Lower leg skin (tissue), 4 donors: ENCODE data around the gene CLDN14. TPM values are rescaled to one million over a fixed set of nuclear protein-coding genes. Genes with fewer than 3 reads are reported as not detected.

Experiments
- DNase-seq, 2 donors: peaks; one replicate each; pipeline ENCODE4 v3.0.0-alpha.2; 2019; ENCODE audit warnings: low spot score in 2 of 2
- H3K4me3 ChIP-seq: fragments of 200-600 bp; sonication (generic); 2 replicates; pipeline ENCODE4 v1.5.1; 2017; ENCODE audit warnings: mild to moderate bottlenecking, low read depth; ENCODE audit not compliant: poor library complexity, severe bottlenecking
- POLR2A ChIP-seq, 2 donors: fragments of 450-650 bp; IDR thresholded peaks; one replicate each; pipeline ENCODE4 v1.6.1; 2016 to 2017; ENCODE audit warnings: antibody characterized with exemption in 2 of 2, mild to moderate bottlenecking in 1 of 2, moderate library complexity in 1 of 2
- WGBS, 2 donors: methylation state at CpG; one replicate each; pipeline ENCODE4 v1.1.5; 2018; 5-methylcytosine and 5-hydroxymethylcytosine counted together
- intact Hi-C: fragments of 100-400 bp; cut with DNase I; formaldehyde crosslinking; loops from one replicate; pipeline ENCODE4 v1.15.0; 2023; ENCODE audit warnings: low total_unique reads
- total RNA-seq, 4 donors: library from RNA; depleted of rRNA; stranded (reverse); fragments of >200 nt; gene quantifications; one replicate each; pipeline ENCODE4 v1.1.0, GENCODE V29; 2016
- TF ChIP-seq, protein P1 (sequence below), 3 donors: fragments of 450-650 bp; IDR thresholded peaks; one replicate each; pipeline ENCODE4 v1.5.1; 2016; ENCODE audit warnings: antibody characterized with exemption in 3 of 3, mild to moderate bottlenecking in 3 of 3, moderate library complexity in 2 of 3

The CLDN14 gene
- total RNA-seq, 4 donors from 2014 or later = 0.13 TPM; not detected in 3

DNA sequence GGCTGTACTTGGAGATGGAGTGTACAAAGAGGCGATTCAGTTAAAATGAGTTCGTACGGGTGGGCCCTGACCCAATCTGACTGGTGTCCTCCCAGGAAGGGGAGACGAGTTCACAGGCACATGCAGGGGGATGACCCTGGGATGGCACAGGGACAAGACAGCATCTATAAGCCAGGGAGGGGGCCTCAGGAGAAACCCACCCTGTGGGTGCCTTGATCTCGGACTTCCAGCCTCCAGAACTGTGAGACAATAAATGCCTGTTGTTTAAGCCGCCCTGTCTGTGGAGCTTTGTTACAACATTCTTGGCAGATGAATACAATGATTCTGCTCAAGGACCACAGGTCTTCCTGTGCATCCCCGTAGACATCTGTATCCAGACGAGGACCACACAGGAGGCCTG is 14.6 kb upstream of the CLDN14 start:
- no peak for TF ChIP-seq POLR2A (IDR thresholded peaks at IDR 0.05)
- TF ChIP-seq, protein P1, sequence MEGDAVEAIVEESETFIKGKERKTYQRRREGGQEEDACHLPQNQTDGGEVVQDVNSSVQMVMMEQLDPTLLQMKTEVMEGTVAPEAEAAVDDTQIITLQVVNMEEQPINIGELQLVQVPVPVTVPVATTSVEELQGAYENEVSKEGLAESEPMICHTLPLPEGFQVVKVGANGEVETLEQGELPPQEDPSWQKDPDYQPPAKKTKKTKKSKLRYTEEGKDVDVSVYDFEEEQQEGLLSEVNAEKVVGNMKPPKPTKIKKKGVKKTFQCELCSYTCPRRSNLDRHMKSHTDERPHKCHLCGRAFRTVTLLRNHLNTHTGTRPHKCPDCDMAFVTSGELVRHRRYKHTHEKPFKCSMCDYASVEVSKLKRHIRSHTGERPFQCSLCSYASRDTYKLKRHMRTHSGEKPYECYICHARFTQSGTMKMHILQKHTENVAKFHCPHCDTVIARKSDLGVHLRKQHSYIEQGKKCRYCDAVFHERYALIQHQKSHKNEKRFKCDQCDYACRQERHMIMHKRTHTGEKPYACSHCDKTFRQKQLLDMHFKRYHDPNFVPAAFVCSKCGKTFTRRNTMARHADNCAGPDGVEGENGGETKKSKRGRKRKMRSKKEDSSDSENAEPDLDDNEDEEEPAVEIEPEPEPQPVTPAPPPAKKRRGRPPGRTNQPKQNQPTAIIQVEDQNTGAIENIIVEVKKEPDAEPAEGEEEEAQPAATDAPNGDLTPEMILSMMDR (IDR thresholded peaks at IDR 0.05) = no peak
- intact Hi-C loops = no loop called here
- no peak overlapping the region for H3K4me3 ChIP-seq
- no peak for DNase-seq
- WGBS, 2 donors = 79 to 91% methylated on average over 8 of the region's 8 CpGs

DNA sequence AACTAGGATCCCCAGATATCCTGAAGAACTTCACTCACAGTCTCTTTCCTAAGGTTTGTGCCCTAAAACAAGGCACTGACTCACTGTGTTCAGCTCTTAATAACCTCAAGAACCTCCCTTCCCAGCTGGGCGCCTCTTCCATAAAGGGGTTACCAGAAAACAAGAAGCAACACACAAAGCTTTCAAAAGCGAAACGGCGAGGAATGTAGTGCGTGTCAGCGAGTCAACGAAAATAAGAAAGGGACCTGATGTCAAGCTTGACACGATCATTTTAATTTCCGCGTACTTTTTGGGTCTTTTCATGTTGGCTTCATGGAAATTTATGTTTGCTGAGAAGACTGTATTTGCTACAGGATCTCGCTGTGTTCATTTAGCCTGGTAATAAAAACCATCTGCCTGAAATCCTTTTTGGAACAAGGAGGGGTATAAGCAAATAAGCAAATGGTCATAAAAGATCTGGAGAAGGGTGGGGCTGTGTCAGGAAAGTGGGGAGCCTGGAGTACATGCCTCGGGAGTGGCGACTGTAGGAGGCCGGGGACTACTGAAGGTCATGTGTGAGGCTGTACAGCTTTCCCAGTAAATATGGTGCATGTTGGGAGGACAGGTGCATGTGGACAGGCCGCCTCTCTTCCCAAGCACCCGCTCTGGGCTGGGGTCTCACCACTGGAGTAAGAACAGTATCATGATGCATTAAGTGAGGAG is 11.4 kb upstream of the CLDN14 start:
- WGBS, 2 donors = 65 to 66% methylated on average over 16 of the region's 16 CpGs
- intact Hi-C loops = no loop called here
- no peak for DNase-seq
- no peak overlapping the region for H3K4me3 ChIP-seq
- TF ChIP-seq, protein P1 (IDR thresholded peaks at IDR 0.05) = no peak
- TF ChIP-seq POLR2A (IDR thresholded peaks at IDR 0.05) = no peak

DNA sequence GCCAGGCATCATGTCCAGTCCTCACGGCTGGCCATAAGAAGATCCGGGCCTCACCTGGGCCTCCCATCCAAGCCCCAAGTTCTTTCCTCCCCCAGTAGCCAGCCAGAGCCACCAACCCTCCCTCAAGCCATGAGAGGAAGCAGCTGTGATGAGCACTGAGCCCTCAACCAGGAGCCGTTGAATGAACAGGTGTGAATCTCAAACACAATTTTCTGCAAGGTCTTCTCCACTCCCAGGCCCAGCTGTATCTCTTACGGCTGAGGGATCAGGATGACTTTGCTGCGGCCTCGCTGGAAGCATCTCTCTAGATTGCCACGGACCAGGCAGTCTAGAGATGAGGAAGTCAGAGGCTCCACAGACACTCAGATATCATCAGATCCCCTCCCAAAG is 9.8 kb upstream of the CLDN14 start:
- intact Hi-C loops = no loop called here
- H3K4me3 ChIP-seq = no peak overlapping the region
- 94 to 97% methylated on average over 7 of the region's 7 CpGs for WGBS, 2 donors
- DNase-seq = no peak
- no peak for TF ChIP-seq POLR2A (IDR thresholded peaks at IDR 0.05)
- TF ChIP-seq, protein P1 (IDR thresholded peaks at IDR 0.05) = no peak

DNA sequence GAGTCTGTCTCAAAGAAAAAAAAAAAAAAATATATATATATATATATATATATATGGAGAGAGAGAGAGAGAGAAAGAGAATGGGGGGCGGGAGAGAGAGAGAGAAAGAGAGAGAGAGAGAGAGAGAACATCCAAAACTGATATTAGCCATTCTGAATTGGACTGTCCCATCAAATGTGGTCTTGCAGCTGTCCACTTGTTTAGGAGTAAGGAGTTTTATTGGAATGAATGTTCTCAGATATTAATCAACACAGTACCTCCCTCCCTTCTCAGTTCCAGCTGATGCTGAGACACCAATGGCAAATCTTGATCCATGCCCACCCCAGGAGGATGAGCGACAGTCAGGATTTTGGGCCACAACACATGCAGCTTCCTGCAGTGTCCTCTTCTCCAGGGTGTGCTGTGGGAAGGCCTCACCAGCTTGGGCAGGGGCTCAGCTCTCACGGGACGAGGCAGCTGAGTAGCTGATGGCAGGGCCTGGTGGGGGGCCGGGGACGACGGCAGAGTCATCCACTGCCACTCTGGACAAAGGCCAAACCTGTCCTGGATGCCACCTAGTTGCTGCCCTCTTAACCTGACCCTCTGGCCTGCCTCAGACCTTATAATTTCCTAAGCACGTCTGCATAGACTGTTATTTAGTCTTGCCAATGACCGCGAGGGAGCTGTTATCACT is 9.3 kb upstream of the CLDN14 start:
- 69 to 86% methylated on average over 10 of the region's 10 CpGs for WGBS, 2 donors
- no peak for TF ChIP-seq POLR2A (IDR thresholded peaks at IDR 0.05)
- TF ChIP-seq, protein P1 (IDR thresholded peaks at IDR 0.05) = no peak
- DNase-seq = no peak
- intact Hi-C loops = no loop called here
- H3K4me3 ChIP-seq = no peak overlapping the region

DNA sequence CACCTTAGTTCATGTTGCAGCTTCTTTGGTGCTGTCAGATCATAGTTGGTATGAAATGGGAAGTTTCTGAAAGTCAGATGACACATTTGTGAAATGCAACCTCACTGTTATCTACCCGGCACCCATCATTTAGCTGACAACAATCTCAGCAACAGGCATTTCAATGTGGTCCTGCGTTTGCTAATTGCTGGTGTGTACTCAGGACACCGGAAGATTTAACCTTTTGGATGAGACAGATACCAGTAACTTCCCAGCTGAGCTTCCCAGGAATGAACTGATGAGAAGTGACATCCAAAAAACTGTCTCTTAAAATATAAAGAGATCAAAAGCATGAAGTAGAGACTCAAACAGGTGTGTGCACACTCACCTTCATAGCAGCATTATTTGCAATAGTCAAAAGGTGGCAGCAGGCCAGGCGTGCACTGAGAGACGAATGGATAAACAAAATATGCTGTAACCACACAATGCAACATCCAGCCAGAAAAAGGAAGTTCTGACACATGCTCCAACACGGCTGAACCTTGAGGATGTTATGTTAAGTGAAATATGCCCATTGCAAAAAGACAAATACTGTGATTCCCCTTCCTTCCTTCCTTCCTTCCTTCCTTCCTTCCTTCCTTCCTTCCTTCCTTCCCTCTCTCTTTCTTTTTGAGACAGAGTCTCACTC is 7.9 kb upstream of the CLDN14 start:
- DNase-seq = no peak
- intact Hi-C loops = no loop called here
- 37 to 53% methylated on average over 6 of the region's 6 CpGs for WGBS, 2 donors
- H3K4me3 ChIP-seq = no peak overlapping the region
- TF ChIP-seq, protein P1 (IDR thresholded peaks at IDR 0.05) = no peak
- no peak for TF ChIP-seq POLR2A (IDR thresholded peaks at IDR 0.05)
